GM10266 (cell line): Measurements from ENCODE around the gene ATP4A.

Experiments
- DNase-seq: peaks from one replicate; pipeline ENCODE4 v3.0.0; 2012; ENCODE audit errors: extremely low spot score
- CTCF ChIP-seq: IDR thresholded peaks from 2 replicates; pipeline ENCODE4 v1.5.1; 2012; ENCODE audit warnings: mild to moderate bottlenecking, low read depth; ENCODE audit not compliant: control insufficient read depth, insufficient read depth; ENCODE audit errors: missing control alignments

ATP4A gene

GRCh38 chr19:35545855-35546381 lies 17.5 kb downstream of the ATP4A start:
- no peak for TF ChIP-seq CTCF
- peak; percentile 80 for DNase-seq

DNA sequence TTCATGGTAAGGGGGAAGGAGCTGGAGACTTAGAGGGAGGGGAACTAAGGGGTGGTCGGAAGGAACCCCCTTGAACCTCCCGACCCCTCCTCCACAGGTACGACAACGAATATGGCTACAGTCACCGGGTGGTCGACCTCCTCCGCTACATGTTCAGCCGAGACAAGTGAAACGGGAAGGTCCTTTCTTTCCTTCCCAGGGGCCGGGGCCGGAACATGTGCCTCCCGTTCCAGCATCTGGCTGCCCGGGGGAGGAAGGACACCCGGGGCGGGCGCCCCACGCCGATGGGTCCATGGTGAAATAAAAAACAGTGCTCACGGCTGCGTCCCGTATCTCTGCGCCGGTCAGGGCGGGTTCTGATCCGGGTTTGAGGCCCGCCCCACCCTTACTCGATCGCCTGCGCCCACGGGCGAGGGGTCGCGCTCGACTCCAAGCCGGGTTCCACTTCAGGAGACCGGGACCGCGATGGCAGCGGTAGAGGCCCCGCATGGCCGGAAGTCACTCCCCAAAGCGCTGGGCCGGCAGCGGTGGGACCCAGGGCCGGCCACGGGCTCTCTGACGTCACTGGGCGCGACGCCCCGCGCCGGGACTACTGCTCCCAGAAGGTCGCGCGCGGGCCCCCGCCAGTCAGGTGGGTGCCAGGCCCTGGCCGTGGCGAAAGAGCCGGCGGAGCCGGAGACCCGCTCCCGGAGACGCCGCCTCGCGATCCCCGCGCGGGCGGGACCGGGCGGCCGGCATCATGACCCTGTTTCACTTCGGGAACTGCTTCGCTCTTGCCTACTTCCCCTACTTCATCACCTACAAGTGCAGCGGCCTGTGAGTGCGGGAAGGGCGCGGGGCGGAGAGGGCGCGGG lies 18.2 kb downstream of the ATP4A start, which contains the start of gene TMEM147:
Gene TMEM147, plus strand, starts transcription at position 626 of the 854 bp plus-strand sequence. Its CDS starts 114 bp downstream, at position 740.
- peak; percentile 98 for DNase-seq
- no peak for TF ChIP-seq CTCF

DNA sequence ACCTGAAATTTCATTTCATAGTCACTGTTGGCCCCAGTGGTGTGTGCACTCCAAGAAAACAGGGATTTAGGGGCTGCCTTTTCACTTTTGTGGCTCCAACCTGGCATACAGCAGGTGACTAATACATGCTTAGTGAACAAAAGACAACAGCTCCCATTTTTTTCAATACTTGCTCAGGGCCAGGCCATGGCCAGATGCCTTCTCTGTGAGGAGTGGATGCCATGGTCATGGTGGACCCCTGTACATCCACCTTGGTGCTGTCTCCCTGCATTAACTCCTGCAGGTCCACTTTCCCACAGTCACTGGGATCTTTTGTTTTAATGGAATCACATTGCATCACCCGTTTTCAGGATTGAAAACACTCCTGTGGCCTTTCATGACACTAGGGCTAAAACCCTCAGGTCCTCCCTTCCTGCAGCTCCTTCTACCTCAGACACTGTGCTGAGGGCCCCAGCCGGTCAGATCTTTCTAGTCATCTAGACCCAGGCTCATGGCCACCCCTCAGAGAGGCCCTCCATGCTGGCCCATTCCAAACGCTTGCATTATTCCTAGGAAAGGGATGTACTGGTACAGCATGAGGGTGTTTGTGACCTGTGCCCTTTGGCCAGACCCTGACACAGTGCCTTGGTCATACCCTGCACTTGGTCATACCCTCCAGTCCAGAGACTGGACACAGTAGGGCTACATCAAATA lies 19.2 kb downstream of the ATP4A start:
- TF ChIP-seq CTCF = no peak
- DNase-seq = no peak

DNA sequence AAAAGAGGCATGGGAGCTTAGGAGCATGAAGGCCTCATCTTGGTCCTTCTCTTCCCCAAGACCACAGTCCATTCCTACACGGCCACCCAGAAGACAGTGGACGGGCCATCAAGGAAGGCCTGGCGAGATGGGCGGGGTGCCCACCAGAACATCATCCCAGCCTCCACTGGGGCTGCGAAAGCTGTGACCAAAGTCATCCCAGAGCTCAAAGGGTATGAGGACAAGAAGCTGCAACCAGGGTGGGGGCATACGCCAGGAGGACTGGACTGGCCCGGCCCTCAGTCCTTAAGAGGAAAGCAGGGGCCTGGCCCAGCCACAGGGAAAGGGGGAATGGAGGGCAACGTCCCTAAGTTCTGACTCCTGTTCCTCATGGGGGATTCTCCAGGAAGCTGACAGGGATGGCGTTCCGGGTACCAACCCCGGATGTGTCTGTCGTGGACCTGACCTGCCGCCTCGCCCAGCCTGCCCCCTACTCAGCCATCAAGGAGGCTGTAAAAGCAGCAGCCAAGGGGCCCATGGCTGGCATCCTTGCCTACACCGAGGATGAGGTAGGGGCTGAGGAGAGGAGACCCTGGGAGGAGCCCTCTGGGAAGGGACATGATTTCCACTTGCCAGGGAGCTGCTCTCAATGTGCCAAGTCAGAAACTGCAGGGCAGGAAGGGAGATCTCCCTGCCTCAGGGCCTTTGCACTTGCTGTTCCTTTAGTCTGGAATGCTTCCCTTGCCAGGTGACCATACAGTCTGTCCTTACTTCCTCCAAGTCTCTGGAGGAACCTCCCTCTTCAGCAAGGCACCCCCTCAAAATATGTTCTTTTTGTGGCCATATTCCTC lies 20.0 kb downstream of the ATP4A start:
- no peak for TF ChIP-seq CTCF
- DNase-seq = no peak

DNA sequence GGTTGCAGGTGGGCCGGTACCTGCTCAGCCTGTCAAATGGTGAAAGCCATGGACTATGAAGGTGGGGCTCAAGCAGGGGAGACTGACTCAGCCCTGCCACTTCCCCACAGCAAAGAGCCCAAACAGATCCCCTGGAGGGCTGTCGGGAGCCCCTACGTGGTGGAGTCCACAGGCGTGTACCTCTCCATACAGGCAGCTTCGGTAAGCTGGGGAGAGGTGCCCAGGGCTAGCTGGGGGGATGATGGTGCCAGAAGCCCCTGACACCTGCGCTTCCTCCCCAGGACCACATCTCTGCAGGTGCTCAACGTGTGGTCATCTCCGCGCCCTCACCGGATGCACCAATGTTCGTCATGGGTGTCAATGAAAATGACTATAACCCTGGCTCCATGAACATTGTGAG lies 21.2 kb downstream of the ATP4A start:
- no peak for TF ChIP-seq CTCF
- no peak for DNase-seq

- no peak for TF ChIP-seq CTCF
- no peak for DNase-seq
Observed at GRCh38 chr19:35540356-35540927, 23.0 kb downstream of the ATP4A start.
